ENCODE measurements around the gene ASB4. TPM values are rescaled to one million over a fixed set of nuclear protein-coding genes. Genes with fewer than 3 reads are reported as not detected.

The ASB4 gene
- total and polyA plus RNA-seq, 4 donors, result 0.09 to 1.1 (median 0.38) TPM

DNA sequence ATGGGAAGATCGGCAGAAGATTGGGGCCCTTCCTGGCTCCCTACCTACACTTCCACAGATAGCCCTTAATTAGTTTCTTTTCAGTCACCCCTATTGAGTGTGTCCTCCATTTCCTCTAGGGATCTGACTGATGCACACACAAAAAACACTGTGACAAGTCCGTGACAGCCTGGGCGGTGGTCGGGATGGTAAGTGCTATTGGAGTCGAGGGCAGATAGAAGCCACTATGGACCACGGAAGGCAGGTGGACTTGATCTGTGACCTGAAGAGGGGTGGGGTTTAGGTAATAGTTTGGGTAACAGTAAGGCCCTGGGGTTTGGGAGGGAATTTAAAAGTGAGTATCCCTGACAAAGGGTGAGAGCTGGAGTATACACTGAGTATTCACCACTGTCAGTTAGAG, 57.6 kb downstream of the ASB4 start:
- no peaks in the 10 kb centered on the region for H3K27me3 ChIP-seq (ENCODE audit: control insufficient read depth in 4 of 4, insufficient read depth in 4 of 4, low read length in 3 of 4)
- H3K4me3 ChIP-seq (ENCODE audit: low read depth in 1 of 3, low read length in 3 of 3), result no peak overlapping the region
- no peaks in the 10 kb centered on the region for H3K9me3 ChIP-seq (ENCODE audit: control insufficient read depth in 4 of 4, low read length in 3 of 4)
- no peak for DNase-seq (ENCODE audit: low spot score)
- H3K27ac ChIP-seq (ENCODE audit: low read depth in 1 of 2, low read length in 2 of 2), result no peak overlapping the region
- 96% methylated on average over 6 of the region's 6 CpGs for WGBS
- no peak overlapping the region for H3K9ac ChIP-seq (ENCODE audit: low read depth in 1 of 2, low read length in 2 of 2)
- H3K4me1 ChIP-seq (ENCODE audit: control insufficient read depth in 4 of 4, insufficient read depth in 4 of 4, low read length in 3 of 4), result peaks cover 6 to 38% (median 32%) of the 10 kb centered on the region in 4 donors
- no peaks in the 10 kb centered on the region for H3K36me3 ChIP-seq (ENCODE audit: control insufficient read depth in 4 of 4, insufficient read depth in 3 of 4, low read depth in 1 of 4, low read length in 3 of 4)
- TF ChIP-seq GABPA (IDR thresholded peaks at IDR 0.05 in 1 of 2, conservative IDR thresholded peaks at IDR 0.05 in 1 of 2) (no peak), HNF4A (conservative IDR thresholded peaks at IDR 0.05) (no peak), FOXA2 (IDR thresholded peaks at IDR 0.05) (no peak)
- TF ChIP-seq, protein P1, sequence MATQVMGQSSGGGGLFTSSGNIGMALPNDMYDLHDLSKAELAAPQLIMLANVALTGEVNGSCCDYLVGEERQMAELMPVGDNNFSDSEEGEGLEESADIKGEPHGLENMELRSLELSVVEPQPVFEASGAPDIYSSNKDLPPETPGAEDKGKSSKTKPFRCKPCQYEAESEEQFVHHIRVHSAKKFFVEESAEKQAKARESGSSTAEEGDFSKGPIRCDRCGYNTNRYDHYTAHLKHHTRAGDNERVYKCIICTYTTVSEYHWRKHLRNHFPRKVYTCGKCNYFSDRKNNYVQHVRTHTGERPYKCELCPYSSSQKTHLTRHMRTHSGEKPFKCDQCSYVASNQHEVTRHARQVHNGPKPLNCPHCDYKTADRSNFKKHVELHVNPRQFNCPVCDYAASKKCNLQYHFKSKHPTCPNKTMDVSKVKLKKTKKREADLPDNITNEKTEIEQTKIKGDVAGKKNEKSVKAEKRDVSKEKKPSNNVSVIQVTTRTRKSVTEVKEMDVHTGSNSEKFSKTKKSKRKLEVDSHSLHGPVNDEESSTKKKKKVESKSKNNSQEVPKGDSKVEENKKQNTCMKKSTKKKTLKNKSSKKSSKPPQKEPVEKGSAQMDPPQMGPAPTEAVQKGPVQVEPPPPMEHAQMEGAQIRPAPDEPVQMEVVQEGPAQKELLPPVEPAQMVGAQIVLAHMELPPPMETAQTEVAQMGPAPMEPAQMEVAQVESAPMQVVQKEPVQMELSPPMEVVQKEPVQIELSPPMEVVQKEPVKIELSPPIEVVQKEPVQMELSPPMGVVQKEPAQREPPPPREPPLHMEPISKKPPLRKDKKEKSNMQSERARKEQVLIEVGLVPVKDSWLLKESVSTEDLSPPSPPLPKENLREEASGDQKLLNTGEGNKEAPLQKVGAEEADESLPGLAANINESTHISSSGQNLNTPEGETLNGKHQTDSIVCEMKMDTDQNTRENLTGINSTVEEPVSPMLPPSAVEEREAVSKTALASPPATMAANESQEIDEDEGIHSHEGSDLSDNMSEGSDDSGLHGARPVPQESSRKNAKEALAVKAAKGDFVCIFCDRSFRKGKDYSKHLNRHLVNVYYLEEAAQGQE (IDR thresholded peaks at IDR 0.05), result no peak

DNA sequence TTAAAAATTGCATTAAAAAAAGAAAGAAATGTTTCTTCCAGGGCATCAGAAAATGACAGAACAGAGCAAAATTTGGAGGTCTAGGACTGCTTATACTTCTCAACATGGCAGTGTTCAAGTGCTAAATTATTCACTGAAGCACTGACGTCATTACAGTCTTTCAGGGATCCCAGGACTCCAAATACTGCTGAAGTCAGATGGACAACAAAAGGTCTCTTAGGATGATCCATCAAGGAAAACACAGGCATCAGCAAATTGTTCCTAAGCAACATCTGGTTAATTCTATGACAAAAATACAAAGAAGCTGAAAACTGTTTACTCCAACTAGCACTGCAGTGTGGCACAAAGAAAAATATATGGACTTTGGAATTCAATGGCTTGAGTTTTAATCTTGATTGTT, 58.4 kb downstream of the ASB4 start:
- Histone ChIP-seq H3K36me3 (ENCODE audit: control insufficient read depth in 4 of 4, insufficient read depth in 3 of 4, low read depth in 1 of 4, low read length in 3 of 4) (no peaks in the 10 kb centered on the region), H3K27ac (ENCODE audit: low read depth in 1 of 2, low read length in 2 of 2) (no peak overlapping the region), H3K9ac (ENCODE audit: low read depth in 1 of 2, low read length in 2 of 2) (no peak overlapping the region), H3K9me3 (ENCODE audit: control insufficient read depth in 4 of 4, low read length in 3 of 4) (no peaks in the 10 kb centered on the region), H3K4me1 (ENCODE audit: control insufficient read depth in 4 of 4, insufficient read depth in 4 of 4, low read length in 3 of 4) (peaks cover 10 to 46% (median 37%) of the 10 kb centered on the region in 4 donors), H3K4me3 (ENCODE audit: low read depth in 1 of 3, low read length in 3 of 3) (no peak overlapping the region), H3K27me3 (ENCODE audit: control insufficient read depth in 4 of 4, insufficient read depth in 4 of 4, low read length in 3 of 4) (no peaks in the 10 kb centered on the region)
- 75% methylated on average over 1 of the region's 1 CpG for WGBS
- DNase-seq (ENCODE audit: low spot score), result no peak
- TF ChIP-seq FOXA1 (IDR thresholded peaks at IDR 0.05) (no peak), GABPA (IDR thresholded peaks at IDR 0.05 in 1 of 2, conservative IDR thresholded peaks at IDR 0.05 in 1 of 2) (no peak), YY1 (IDR thresholded peaks at IDR 0.05) (no peak), RAD21 (IDR thresholded peaks at IDR 0.05) (no peak)
- TF ChIP-seq, protein P2, sequence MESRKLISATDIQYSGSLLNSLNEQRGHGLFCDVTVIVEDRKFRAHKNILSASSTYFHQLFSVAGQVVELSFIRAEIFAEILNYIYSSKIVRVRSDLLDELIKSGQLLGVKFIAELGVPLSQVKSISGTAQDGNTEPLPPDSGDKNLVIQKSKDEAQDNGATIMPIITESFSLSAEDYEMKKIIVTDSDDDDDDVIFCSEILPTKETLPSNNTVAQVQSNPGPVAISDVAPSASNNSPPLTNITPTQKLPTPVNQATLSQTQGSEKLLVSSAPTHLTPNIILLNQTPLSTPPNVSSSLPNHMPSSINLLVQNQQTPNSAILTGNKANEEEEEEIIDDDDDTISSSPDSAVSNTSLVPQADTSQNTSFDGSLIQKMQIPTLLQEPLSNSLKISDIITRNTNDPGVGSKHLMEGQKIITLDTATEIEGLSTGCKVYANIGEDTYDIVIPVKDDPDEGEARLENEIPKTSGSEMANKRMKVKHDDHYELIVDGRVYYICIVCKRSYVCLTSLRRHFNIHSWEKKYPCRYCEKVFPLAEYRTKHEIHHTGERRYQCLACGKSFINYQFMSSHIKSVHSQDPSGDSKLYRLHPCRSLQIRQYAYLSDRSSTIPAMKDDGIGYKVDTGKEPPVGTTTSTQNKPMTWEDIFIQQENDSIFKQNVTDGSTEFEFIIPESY (IDR thresholded peaks at IDR 0.05), result no peak
- TF ChIP-seq, protein P3, sequence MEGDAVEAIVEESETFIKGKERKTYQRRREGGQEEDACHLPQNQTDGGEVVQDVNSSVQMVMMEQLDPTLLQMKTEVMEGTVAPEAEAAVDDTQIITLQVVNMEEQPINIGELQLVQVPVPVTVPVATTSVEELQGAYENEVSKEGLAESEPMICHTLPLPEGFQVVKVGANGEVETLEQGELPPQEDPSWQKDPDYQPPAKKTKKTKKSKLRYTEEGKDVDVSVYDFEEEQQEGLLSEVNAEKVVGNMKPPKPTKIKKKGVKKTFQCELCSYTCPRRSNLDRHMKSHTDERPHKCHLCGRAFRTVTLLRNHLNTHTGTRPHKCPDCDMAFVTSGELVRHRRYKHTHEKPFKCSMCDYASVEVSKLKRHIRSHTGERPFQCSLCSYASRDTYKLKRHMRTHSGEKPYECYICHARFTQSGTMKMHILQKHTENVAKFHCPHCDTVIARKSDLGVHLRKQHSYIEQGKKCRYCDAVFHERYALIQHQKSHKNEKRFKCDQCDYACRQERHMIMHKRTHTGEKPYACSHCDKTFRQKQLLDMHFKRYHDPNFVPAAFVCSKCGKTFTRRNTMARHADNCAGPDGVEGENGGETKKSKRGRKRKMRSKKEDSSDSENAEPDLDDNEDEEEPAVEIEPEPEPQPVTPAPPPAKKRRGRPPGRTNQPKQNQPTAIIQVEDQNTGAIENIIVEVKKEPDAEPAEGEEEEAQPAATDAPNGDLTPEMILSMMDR (IDR thresholded peaks at IDR 0.05; ENCODE audit: low read depth, low read length, missing input control), result no peak
